Stimulated activated naive CD4-positive, alpha-beta T cell treated with Interleukin-2 at 50 U/mL for 16 hours (primary cell): ENCODE measurements around the gene CCDC68.
"Not testable (repeated sequence)": the region's sequence is repeated elsewhere in the genome, so short reads cannot be mapped to it uniquely, and the experiment has no call there.

Experiments
- DNase-seq: peaks from one replicate; lab custom pipeline; 2025; lab: John Stamatoyannopoulos, UW

Gene CCDC68

DNA sequence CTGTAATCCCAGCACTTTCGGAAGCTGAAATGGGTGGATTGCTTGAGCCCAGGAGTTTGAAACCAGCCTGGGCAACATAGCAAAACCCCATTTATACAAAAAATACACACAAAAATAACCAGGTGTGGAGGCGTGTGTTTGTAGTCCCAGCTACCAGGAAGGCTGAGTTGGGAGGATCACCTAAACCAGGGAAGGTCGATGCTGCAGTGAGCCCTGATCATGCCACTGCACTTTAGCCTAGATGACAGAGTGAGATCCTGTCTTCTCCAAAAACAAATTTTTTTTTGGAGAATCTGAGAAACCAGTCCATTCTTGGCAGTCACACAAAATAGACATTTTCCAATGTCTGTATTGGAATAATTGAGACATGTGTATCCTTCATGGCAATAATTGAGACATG lies 84.2 kb downstream of the CCDC68 start:
- DNase-seq, result no peak

DNA sequence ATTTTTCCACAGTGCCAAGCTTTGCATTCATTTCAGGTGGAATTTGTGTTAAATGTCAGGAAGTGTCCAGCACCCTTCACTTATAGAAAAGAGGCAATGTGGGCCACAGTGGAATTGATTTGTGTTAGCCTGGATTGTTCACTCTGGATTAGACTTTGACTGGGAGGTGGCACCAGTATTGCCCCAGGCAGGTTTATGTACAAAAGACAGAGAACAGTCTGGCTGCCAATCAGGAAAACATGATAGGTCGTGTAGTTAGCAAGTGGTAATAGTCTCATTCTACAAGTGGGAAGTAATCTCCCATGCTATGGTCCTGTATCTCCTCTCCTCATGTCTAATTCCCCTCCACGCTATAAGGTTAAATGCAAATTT lies 85.4 kb downstream of the CCDC68 start:
- DNase-seq, result no peak

DNA sequence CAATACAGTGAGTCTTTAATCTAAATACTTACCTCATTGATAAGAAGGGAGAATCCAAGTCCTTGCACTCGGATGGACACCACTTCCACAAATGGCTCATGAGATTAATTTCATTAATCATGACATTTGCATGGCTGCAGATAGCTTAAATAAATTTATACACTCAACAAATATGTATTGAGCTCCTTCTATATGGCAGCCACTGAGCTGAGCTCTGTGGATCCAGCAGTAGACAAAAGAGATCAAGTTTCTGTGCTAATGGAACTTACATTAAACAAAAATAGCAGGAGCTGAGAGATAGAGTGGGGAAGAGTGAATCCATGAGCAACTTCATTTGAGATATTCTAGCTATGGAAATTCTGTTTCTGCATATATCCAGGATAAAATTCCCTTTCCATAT lies 86.6 kb downstream of the CCDC68 start:
- no peak for DNase-seq

- no peak for DNase-seq
These were observed 88.0 kb downstream of the CCDC68 start for GRCh38 chr18:54871231-54871630.

GRCh38 chr18:54867131-54867530 lies 92.1 kb downstream of the CCDC68 start:
- DNase-seq, result no peak

GRCh38 chr18:54860941-54861340 lies 98.3 kb downstream of the CCDC68 start:
- no peak for DNase-seq

GRCh38 chr18:54859667-54860421 lies 99.4 kb downstream of the CCDC68 start:
- no peak for DNase-seq

GRCh38 chr18:54857499-54857898 lies 101.8 kb downstream of the CCDC68 start:
- no peak for DNase-seq

GRCh38 chr18:54856105-54856646 lies 103.1 kb downstream of the CCDC68 start:
- DNase-seq, result no peak

DNA sequence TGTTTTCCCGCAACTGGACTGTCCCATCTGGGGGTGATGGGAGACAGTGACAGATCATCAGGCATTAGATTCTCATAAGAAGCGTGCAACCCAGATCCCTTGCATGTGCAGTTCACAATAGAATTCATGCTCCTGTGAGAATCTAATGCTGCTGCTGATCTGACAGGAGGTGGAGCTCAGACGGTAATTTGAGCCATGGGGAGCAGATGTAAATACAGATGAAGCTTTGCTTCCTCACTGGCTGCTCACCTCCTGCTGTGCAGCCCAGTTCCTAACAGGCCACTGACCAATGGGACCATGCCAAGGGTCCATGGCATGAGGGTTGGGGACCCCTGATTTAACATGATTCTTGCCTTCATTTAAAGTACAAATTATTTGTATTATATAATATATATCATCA lies 104.2 kb downstream of the CCDC68 start:
- not testable (repeated sequence) for DNase-seq

DNA sequence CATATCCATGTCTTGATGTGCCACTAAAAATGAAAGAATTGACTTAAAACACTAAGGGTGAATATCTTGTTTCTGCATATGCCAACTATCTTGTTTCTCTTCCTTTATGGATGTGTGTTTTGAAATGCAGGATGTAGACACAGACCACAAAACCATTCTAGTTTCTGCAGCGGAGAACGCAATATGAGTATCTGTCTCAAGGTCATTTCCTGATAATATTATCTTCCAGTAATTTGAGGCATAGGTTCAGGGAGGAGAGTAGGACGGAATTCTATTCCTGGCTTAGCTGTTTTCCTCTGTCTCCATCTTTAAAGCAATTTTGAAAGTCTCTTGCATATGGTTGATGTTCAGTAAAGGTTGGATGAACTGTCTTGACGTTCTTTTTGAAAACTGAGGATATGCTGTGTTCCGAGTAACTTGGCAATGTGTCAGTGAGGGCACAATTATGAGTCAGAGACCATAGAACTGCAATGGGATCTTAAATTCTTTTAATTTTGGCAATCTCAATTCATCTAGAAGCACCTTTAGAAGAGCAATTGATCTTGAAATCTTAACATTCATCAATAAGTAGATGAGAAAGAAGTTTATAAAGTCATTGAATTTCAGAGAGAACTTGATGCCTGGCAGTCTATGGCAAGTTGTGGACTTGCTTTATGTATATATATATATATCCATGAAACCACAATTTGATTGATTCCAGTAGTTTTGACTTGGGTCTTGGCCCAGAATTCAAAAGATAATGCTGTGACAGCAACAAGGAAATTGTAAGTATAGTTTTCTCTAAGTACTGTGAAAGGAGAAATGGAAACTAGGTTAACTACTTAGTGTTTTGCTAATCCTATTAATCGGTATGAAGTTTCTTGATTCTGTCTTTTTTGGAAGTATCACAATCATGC lies 106.2 kb downstream of the CCDC68 start:
- DNase-seq, result no peak
